Amniotic stem cell (primary cell): ENCODE data around the gene UBASH3A.
"Not testable (repeated sequence)": the region's sequence is repeated elsewhere in the genome, so short reads cannot be mapped to it uniquely, and the experiment has no call there.

Source experiments
- DNase-seq: peaks from one replicate; lab custom pipeline; 2025; lab: John Stamatoyannopoulos, UW

The UBASH3A gene

GRCh38 chr21:42390696-42391095, 13.0 kb upstream of the UBASH3A start:
- DNase-seq, result no peak

GRCh38 chr21:42391297-42391696, 12.4 kb upstream of the UBASH3A start:
- DNase-seq, result no peak

GRCh38 chr21:42392731-42393442, 10.8 kb upstream of the UBASH3A start:
- DNase-seq, result no peak

- DNase-seq, result no peak
These were observed 10.2 kb upstream of the UBASH3A start for GRCh38 chr21:42393443-42393950.

- DNase-seq, result no peak
These were observed 8.4 kb upstream of the UBASH3A start for GRCh38 chr21:42395302-42395701.

- DNase-seq, result no peak
These were observed 7.6 kb upstream of the UBASH3A start, which contains the start of gene TMPRSS3 for GRCh38 chr21:42395905-42396651. TSS of gene TMPRSS3 (minus strand) at chr21:42396052. CDS start at chr21:42395417, 635 bp downstream.

- DNase-seq, result no peak
These were observed 6.6 kb upstream of the UBASH3A start for GRCh38 chr21:42396799-42397745.

GRCh38 chr21:42397746-42398394, 5.8 kb upstream of the UBASH3A start:
- no peak for DNase-seq

GRCh38 chr21:42398436-42399028, 5.2 kb upstream of the UBASH3A start:
- no peak for DNase-seq

GRCh38 chr21:42400525-42400924, 3.2 kb upstream of the UBASH3A start:
- no peak for DNase-seq

GRCh38 chr21:42401154-42401553, 2.5 kb upstream of the UBASH3A start:
- DNase-seq, result no peak

- DNase-seq, result no peak
These were observed 1.9 kb upstream of the UBASH3A start for GRCh38 chr21:42401820-42402251.

GRCh38 chr21:42404539-42404938, 837 bp downstream of the UBASH3A start:
- no peak for DNase-seq

GRCh38 chr21:42405064-42406013, 1.6 kb downstream of the UBASH3A start:
- DNase-seq, result no peak

GRCh38 chr21:42406201-42406621, 2.5 kb downstream of the UBASH3A start:
- no peak for DNase-seq

- no peak for DNase-seq
These were observed 3.2 kb downstream of the UBASH3A start for GRCh38 chr21:42406866-42407265.

GRCh38 chr21:42407476-42407875, 3.8 kb downstream of the UBASH3A start:
- no peak for DNase-seq

GRCh38 chr21:42408718-42409117, 5.0 kb downstream of the UBASH3A start:
- DNase-seq, result not testable (repeated sequence)

GRCh38 chr21:42409366-42409765, 5.7 kb downstream of the UBASH3A start:
- DNase-seq, result no peak
